OCI-LY1 (cell line): Measurements from ENCODE around the gene ZNF319.

ENCODE experiments used
- H2AFZ ChIP-seq: fragments of 200-600 bp; sonication (generic), shearing (Covaris generic); 2 replicates; pipeline ENCODE4 v1.6.0; 2014; ENCODE audit warnings: antibody characterized with exemption, mild to moderate bottlenecking, low read length
- H3F3A ChIP-seq: fragments of 200-600 bp; sonication (generic), shearing (Covaris generic); 2 replicates; pipeline ENCODE4 v1.6.0; 2014; ENCODE audit warnings: mild to moderate bottlenecking, antibody characterized with exemption, low read length, moderate library complexity; ENCODE audit not compliant: insufficient read depth
- H3K27ac ChIP-seq: fragments of 200-600 bp; sonication (generic); 2 replicates; pipeline ENCODE4 v1.5.1; 2014; ENCODE audit warnings: low read length, mixed run types, mild to moderate bottlenecking, low read depth; ENCODE audit not compliant: poor library complexity, severe bottlenecking
- H3K27me3 ChIP-seq: fragments of 200-600 bp; sonication (generic); 2 replicates; pipeline ENCODE4 v1.6.0; 2014; ENCODE audit warnings: antibody characterized with exemption, mild to moderate bottlenecking, low read length, moderate library complexity; ENCODE audit not compliant: insufficient read depth
- H3K36me3 ChIP-seq: fragments of 200-600 bp; sonication (generic); 2 replicates; pipeline ENCODE4 v1.6.1; 2014; ENCODE audit warnings: mild to moderate bottlenecking, antibody characterized with exemption, low read length, moderate library complexity, mixed read lengths; ENCODE audit not compliant: insufficient read depth
- H3K4me1 ChIP-seq: fragments of 200-600 bp; sonication (generic); 2 replicates; pipeline ENCODE4 v1.5.1; 2014; ENCODE audit warnings: mild to moderate bottlenecking, low read length, moderate library complexity; ENCODE audit not compliant: insufficient read depth, severe bottlenecking
- H3K4me2 ChIP-seq: fragments of 200-600 bp; sonication (generic), shearing (Covaris generic); 2 replicates; pipeline ENCODE4 v1.6.1; 2014; ENCODE audit warnings: low read length
- H3K4me3 ChIP-seq: fragments of 200-600 bp; sonication (generic); 2 replicates; pipeline ENCODE4 v1.5.1; 2014; ENCODE audit warnings: low read length, low read depth, mild to moderate bottlenecking, mixed read lengths; ENCODE audit not compliant: poor library complexity, severe bottlenecking
- H3K79me2 ChIP-seq: fragments of 200-600 bp; shearing (Covaris generic); 2 replicates; pipeline ENCODE4 v1.6.1; 2016; ENCODE audit warnings: mixed run types, low read length, mixed read lengths; ENCODE audit not compliant: insufficient read depth
- H3K9ac ChIP-seq: fragments of 200-600 bp; sonication (generic), shearing (Covaris generic); 2 replicates; pipeline ENCODE4 v1.6.1; 2014; ENCODE audit warnings: mild to moderate bottlenecking, low read length, mixed read lengths
- H3K9me2 ChIP-seq: fragments of 200-600 bp; sonication (generic), shearing (Covaris generic); 2 replicates; pipeline ENCODE4 v1.6.1; 2014; ENCODE audit warnings: low read depth, mild to moderate bottlenecking, low read length, mixed read lengths
- H3K9me3 ChIP-seq: fragments of 200-600 bp; shearing (Covaris generic); 2 replicates; pipeline ENCODE4 v1.6.1; 2014; ENCODE audit warnings: low read length, mixed read lengths
- H4K20me1 ChIP-seq: fragments of 200-600 bp; sonication (generic), shearing (Covaris generic); 2 replicates; pipeline ENCODE4 v1.6.0; 2016; ENCODE audit warnings: mild to moderate bottlenecking, low read length; ENCODE audit not compliant: insufficient read depth
- CTCF ChIP-seq: fragments of 200-600 bp; sonication (generic), shearing (Covaris generic); IDR thresholded peaks from 2 replicates; pipeline ENCODE4 v1.5.1; 2017; ENCODE audit warnings: mild to moderate bottlenecking, antibody characterized with exemption, low read length, moderate library complexity, mixed read lengths
- EZH2 ChIP-seq: fragments of 200-600 bp; sonication (generic), shearing (Covaris generic); IDR thresholded peaks from 2 replicates; pipeline ENCODE4 v1.8.0; 2017; ENCODE audit warnings: borderline replicate concordance, mixed run types, mild to moderate bottlenecking, antibody characterized with exemption, low read length, moderate library complexity, mixed read lengths

ZNF319 gene

DNA sequence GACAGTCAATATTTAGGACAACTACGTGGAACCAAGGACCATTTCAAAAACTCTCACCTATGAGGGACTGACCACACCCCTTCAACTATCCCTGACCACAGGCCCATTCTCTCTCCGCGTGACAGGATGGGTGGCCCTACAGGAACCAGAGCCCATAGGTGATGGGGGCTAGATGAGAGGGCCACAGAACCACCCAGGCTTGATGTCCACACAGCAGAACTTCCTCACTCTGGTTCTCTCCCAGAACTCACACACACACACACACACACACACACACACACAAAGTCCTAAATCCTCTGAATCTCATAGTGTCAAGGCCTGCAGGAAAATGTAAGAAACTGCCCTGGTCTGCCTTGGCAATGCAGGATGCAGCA, 1.5 kb downstream of the ZNF319 start:
- no peaks in the 10 kb centered on the region for H4K20me1 ChIP-seq
- no peaks in the 10 kb centered on the region for H3K27me3 ChIP-seq
- peak overlapping the region; percentile 97 for H3K4me2 ChIP-seq
- no peak overlapping the region; the same call in 1 of the 2 replicates for H3K9ac ChIP-seq
- TF ChIP-seq CTCF (no peak), EZH2 (no peak)
- peak overlapping the region; percentile 70 for H3K4me3 ChIP-seq
- no peak overlapping the region for H2AFZ ChIP-seq
- peaks cover 22% of the 10 kb centered on the region for H3K4me1 ChIP-seq
- no peaks in the 10 kb centered on the region for H3K9me3 ChIP-seq
- no peaks in the 10 kb centered on the region for H3K79me2 ChIP-seq
- no peaks in the 10 kb centered on the region for H3K9me2 ChIP-seq
- no peaks in the 10 kb centered on the region for H3F3A ChIP-seq
- H3K36me3 ChIP-seq = peaks cover 33% of the 10 kb centered on the region
- H3K27ac ChIP-seq = peak overlapping the region; percentile 74

DNA sequence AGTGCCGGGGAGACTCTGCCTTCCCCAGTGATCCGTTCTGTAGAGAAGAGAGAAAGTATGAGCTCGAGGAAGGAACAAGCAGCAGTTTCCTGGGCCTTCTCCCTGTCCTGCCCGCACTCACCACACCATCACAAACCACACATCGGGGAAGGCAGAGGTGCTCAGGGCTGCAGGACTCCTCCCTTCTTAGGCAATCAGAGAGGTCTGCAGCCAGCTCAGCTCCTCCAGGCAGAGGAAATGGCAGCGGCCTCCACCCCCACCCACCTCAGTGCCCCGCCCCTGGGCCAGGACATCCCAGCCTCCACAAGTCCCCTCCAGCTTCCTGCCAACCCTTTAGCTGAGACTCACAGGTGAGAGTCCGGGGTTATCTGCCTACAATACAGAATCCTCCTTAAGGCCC, 2.0 kb downstream of the ZNF319 start:
- no peak overlapping the region for H3K27ac ChIP-seq
- H3K4me3 ChIP-seq = no peak overlapping the region
- H4K20me1 ChIP-seq = no peaks in the 10 kb centered on the region
- H3K9me3 ChIP-seq = no peaks in the 10 kb centered on the region
- H3K27me3 ChIP-seq = no peaks in the 10 kb centered on the region
- H3K4me2 ChIP-seq = peak overlapping the region; percentile 97; the same call in 1 of the 2 replicates
- no peaks in the 10 kb centered on the region for H3K9me2 ChIP-seq
- H3K4me1 ChIP-seq = peaks cover 22% of the 10 kb centered on the region
- no peaks in the 10 kb centered on the region for H3F3A ChIP-seq
- H3K79me2 ChIP-seq = no peaks in the 10 kb centered on the region
- no peak overlapping the region for H3K9ac ChIP-seq
- TF ChIP-seq CTCF = no peak
- no peak for TF ChIP-seq EZH2
- no peak overlapping the region for H2AFZ ChIP-seq
- H3K36me3 ChIP-seq = peaks cover 30% of the 10 kb centered on the region

GRCh38 chr16:57997528-57998265, 2.8 kb downstream of the ZNF319 start:
- Histone ChIP-seq H3K4me3 (no peak overlapping the region), H3K9me2 (no peaks in the 10 kb centered on the region), H3K27ac (no peak overlapping the region)

More at GRCh38 chr16:57997528-57998265, 2.8 kb downstream of the ZNF319 start:
- H3K27me3 ChIP-seq = no peaks in the 10 kb centered on the region
- H4K20me1 ChIP-seq = no peaks in the 10 kb centered on the region
- H3K9me3 ChIP-seq = no peaks in the 10 kb centered on the region
- no peak overlapping the region for H2AFZ ChIP-seq
- no peaks in the 10 kb centered on the region for H3F3A ChIP-seq
- no peak overlapping the region for H3K9ac ChIP-seq
- peaks cover 23% of the 10 kb centered on the region for H3K36me3 ChIP-seq
- no peak for TF ChIP-seq CTCF
- no peaks in the 10 kb centered on the region for H3K79me2 ChIP-seq
- peaks cover 22% of the 10 kb centered on the region for H3K4me1 ChIP-seq
- no peak overlapping the region for H3K4me2 ChIP-seq
